NCI-H69 (cell line): ENCODE results near the gene PRPF4.
"Not testable (repeated sequence)": the region's sequence is repeated elsewhere in the genome, so short reads cannot be mapped to it uniquely, and the experiment has no call there.

Experiments
- DNase-seq: peaks from one replicate; lab custom pipeline; 2025; lab: John Stamatoyannopoulos, UW

The PRPF4 gene

GRCh38 chr9:113267911-113268566, 7.4 kb upstream of the PRPF4 start:
- no peak for DNase-seq

- DNase-seq = no peak
Observed at GRCh38 chr9:113269355-113269754, 6.1 kb upstream of the PRPF4 start.

- DNase-seq = no peak
Observed at GRCh38 chr9:113269871-113270270, 5.6 kb upstream of the PRPF4 start.

- DNase-seq = peak; percentile 85
Observed at GRCh38 chr9:113274474-113275156, 843 bp upstream of the PRPF4 start.

- DNase-seq = no peak
Observed at GRCh38 chr9:113278840-113279239, 3.4 kb downstream of the PRPF4 start.

- no peak for DNase-seq
Observed at GRCh38 chr9:113281356-113281755, 5.9 kb downstream of the PRPF4 start.

GRCh38 chr9:113289091-113289490, 13.6 kb downstream of the PRPF4 start:
- no peak for DNase-seq

- DNase-seq = no peak
Observed at GRCh38 chr9:113290052-113290607, 14.7 kb downstream of the PRPF4 start.

- DNase-seq = no peak
Observed at GRCh38 chr9:113293285-113293878, 17.9 kb downstream of the PRPF4 start.

GRCh38 chr9:113296247-113296646, 20.8 kb downstream of the PRPF4 start:
- DNase-seq = not testable (repeated sequence)

- peak; percentile 50 for DNase-seq
Observed at GRCh38 chr9:113296796-113297558, 21.5 kb downstream of the PRPF4 start.

- DNase-seq = peak; percentile 61
Observed at GRCh38 chr9:113298311-113298710, 22.9 kb downstream of the PRPF4 start.

- peak; percentile 99 for DNase-seq
Observed at GRCh38 chr9:113298924-113299770, 23.7 kb downstream of the PRPF4 start.

GRCh38 chr9:113299800-113300292, 24.4 kb downstream of the PRPF4 start:
- DNase-seq = peak; percentile 93

GRCh38 chr9:113301548-113301947, 26.1 kb downstream of the PRPF4 start:
- peak; percentile 17 for DNase-seq

GRCh38 chr9:113302792-113303418, 27.4 kb downstream of the PRPF4 start, which contains the start of gene RNF183:
RNF183 (minus strand) TSS chr9:113303376; CDS start chr9:113298184, 5,192 bp downstream.
- no peak for DNase-seq

- no peak for DNase-seq
Observed at GRCh38 chr9:113306566-113306965, 31.1 kb downstream of the PRPF4 start.

GRCh38 chr9:113307396-113307975, 32.0 kb downstream of the PRPF4 start:
- no peak for DNase-seq

GRCh38 chr9:113309204-113309813, 33.9 kb downstream of the PRPF4 start:
- peak; percentile 67 for DNase-seq

- DNase-seq = no peak
Observed at GRCh38 chr9:113310538-113310937, 35.1 kb downstream of the PRPF4 start.
